Upper lobe of right lung (tissue), 1 donor: Measurements from ENCODE around the gene DLG2. TPM values are rescaled to one million over a fixed set of nuclear protein-coding genes. Genes with fewer than 3 reads are reported as not detected.

ENCODE experiments used
- ATAC-seq: fragments of 200-7000 bp; cut with Tn5 transposase; one replicate; pipeline ENCODE4 v1.9.1; 2020; ENCODE audit warnings: mild to moderate bottlenecking, moderate library complexity
- DNase-seq: peaks from one replicate; pipeline ENCODE4 v3.0.0-alpha.2; 2020
- H3K27ac ChIP-seq: fragments of 200-600 bp; one replicate; pipeline ENCODE4 v1.8.0; 2022
- H3K27me3 ChIP-seq: fragments of 200-600 bp; one replicate; pipeline ENCODE4 v1.8.0; 2022; ENCODE audit warnings: mild to moderate bottlenecking
- H3K36me3 ChIP-seq: fragments of 200-600 bp; one replicate; pipeline ENCODE4 v1.8.0; 2022
- H3K4me1 ChIP-seq: fragments of 200-600 bp; one replicate; pipeline ENCODE4 v1.8.0; 2022
- H3K4me3 ChIP-seq: fragments of 200-600 bp; one replicate; pipeline ENCODE4 v1.8.0; 2022; ENCODE audit warnings: mild to moderate bottlenecking
- H3K9me3 ChIP-seq: fragments of 200-600 bp; one replicate; pipeline ENCODE4 v1.8.0; 2022
- intact Hi-C: fragments of 100-400 bp; cut with DNase I; formaldehyde crosslinking; loops from one replicate; pipeline ENCODE4 v1.11.0; 2022
- total RNA-seq: library from RNA; stranded (reverse); fragmentation: NEBNext Ultra II Directional; extraction: Animal tissue kit (Norgen Biotek cat#: 25700); gene quantifications from one replicate; pipeline ENCODE4 v1.2.1, GENCODE V29; 2021
- TF ChIP-seq, protein P1 (sequence below): fragments of 200-600 bp; IDR thresholded peaks from one replicate; pipeline ENCODE4 v1.8.0; 2022; ENCODE audit warnings: antibody characterized with exemption
- donor health status: DM: no; HTN: yes; CAD: no; lungs with severe emphysema.

Gene DLG2
- total RNA-seq, 1 donor from 2014 or later = 9.7 TPM

DNA sequence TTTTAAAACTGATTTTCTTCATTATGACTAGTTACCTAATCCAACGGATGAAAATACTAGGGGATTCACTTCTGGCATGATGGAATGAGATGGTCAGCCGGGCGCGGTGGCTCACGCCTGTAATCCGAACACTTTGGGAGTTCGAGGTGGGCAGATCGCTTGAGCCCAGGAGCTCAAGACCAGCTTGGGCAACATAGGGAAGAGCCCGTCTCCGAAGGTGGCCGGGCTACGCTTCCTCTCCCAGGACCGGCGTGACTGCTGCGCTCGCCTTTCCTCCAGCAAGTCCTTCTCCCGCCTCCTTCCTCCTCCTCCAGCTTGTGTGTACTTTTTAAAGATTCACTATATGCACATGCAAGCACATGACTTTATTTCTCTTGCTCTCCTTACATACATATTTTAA, 1835.6 kb downstream of the DLG2 start:
- Histone ChIP-seq H3K9me3 (no peaks in the 10 kb centered on the region), H3K4me3 (no peak overlapping the region), H3K27ac (no peak overlapping the region), H3K36me3 (no peaks in the 10 kb centered on the region), H3K27me3 (no peaks in the 10 kb centered on the region), H3K4me1 (no peaks in the 10 kb centered on the region)
- TF ChIP-seq, protein P1, sequence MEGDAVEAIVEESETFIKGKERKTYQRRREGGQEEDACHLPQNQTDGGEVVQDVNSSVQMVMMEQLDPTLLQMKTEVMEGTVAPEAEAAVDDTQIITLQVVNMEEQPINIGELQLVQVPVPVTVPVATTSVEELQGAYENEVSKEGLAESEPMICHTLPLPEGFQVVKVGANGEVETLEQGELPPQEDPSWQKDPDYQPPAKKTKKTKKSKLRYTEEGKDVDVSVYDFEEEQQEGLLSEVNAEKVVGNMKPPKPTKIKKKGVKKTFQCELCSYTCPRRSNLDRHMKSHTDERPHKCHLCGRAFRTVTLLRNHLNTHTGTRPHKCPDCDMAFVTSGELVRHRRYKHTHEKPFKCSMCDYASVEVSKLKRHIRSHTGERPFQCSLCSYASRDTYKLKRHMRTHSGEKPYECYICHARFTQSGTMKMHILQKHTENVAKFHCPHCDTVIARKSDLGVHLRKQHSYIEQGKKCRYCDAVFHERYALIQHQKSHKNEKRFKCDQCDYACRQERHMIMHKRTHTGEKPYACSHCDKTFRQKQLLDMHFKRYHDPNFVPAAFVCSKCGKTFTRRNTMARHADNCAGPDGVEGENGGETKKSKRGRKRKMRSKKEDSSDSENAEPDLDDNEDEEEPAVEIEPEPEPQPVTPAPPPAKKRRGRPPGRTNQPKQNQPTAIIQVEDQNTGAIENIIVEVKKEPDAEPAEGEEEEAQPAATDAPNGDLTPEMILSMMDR = no peak
- no peak for ATAC-seq
- intact Hi-C loops = no loop called here
- DNase-seq = no peak

DNA sequence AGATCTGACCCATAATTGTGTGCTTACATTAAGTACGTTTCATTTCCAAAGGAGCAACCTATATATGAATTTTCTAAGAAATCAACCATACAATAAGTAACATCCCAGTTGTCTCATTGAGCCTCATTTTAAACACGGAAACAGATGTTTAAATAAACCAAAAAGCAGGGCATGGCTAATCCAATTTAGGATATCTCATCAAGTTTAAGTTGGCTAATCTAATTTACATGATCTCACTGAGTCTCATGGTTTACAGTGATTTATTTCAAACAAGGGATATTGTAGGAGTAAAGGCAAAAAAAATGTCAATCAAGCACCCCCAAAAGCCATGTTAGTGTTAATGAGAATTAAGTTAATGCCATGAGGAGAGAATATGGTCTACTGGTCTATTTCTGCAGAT, 1841.2 kb downstream of the DLG2 start:
- H3K9me3 ChIP-seq = no peaks in the 10 kb centered on the region
- H3K27me3 ChIP-seq = no peaks in the 10 kb centered on the region
- no peaks in the 10 kb centered on the region for H3K36me3 ChIP-seq
- H3K27ac ChIP-seq = no peak overlapping the region
- no peak for ATAC-seq
- TF ChIP-seq, protein P1 = no peak
- H3K4me3 ChIP-seq = no peak overlapping the region
- no peaks in the 10 kb centered on the region for H3K4me1 ChIP-seq
- intact Hi-C loops = no loop called here
- DNase-seq = no peak

DNA sequence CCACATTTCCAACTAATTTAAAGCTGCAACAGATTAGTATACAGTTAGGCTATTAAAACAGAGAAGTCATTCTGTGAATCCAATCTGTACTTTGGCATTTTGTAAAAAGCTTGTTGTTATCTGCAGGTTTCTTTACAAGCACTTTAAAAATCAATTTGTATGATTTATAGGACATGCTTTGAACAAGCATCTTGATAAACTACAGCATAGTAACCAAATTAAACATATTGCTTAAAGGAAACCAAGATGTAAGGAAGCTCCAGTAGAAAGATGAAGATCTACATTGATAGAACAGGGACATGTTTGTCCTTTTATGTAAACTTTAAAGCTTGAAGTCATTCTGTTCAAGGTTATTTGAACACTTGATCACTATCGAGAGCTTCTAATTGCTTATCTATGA, 1842.7 kb downstream of the DLG2 start:
- no peaks in the 10 kb centered on the region for H3K36me3 ChIP-seq
- intact Hi-C loops = no loop called here
- H3K4me3 ChIP-seq = no peak overlapping the region
- H3K27me3 ChIP-seq = no peaks in the 10 kb centered on the region
- H3K4me1 ChIP-seq = no peaks in the 10 kb centered on the region
- TF ChIP-seq, protein P1 = no peak
- ATAC-seq = no peak
- H3K27ac ChIP-seq = no peak overlapping the region
- no peak for DNase-seq
- H3K9me3 ChIP-seq = no peaks in the 10 kb centered on the region

DNA sequence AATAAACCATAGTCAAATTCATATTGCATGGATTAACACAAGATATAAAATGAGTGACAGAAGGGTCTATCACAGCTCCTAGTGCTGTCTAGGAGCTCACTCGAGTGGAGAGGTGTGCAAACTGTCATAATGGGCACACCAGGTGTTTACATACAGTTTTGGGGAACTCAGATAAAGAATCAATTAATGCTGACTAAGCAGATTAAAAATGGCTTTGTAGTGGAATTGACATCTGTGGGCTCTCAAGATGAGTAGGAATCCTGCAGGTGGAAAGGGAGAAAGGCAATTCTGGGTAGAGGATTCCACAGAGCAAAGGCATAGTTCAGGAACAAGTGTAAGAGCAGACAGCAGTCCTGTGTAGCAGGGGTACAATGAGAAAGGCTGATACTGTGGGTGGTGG, 1844.8 kb downstream of the DLG2 start:
- no peaks in the 10 kb centered on the region for H3K4me1 ChIP-seq
- H3K27ac ChIP-seq = no peak overlapping the region
- DNase-seq (no peak), ATAC-seq (no peak)
- H3K4me3 ChIP-seq = no peak overlapping the region
- TF ChIP-seq, protein P1 = no peak
- no peaks in the 10 kb centered on the region for H3K36me3 ChIP-seq
- intact Hi-C loops = no loop called here
- no peaks in the 10 kb centered on the region for H3K9me3 ChIP-seq
- no peaks in the 10 kb centered on the region for H3K27me3 ChIP-seq

DNA sequence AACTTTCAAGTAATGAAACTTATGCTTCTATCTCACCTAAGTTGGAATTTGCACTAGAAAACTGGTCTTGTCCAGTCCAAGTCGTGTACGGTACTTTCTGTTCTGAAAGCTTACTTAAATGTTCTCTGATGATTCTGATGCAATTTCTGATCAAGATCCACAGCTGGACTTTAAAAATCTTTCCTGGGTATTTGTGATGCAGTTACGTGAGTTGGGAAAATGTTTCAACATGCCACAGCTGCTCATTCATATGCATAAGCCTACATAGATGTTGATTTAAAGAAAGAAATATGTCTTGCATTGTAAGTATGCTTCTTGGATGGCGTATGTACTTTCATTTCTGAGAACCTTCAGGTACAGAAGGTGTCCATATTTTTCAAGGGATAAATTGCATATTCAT, 1847.3 kb downstream of the DLG2 start:
- H3K36me3 ChIP-seq = no peaks in the 10 kb centered on the region
- no peaks in the 10 kb centered on the region for H3K4me1 ChIP-seq
- intact Hi-C loops = no loop called here
- TF ChIP-seq, protein P1 = no peak
- no peak overlapping the region for H3K4me3 ChIP-seq
- H3K27me3 ChIP-seq = no peaks in the 10 kb centered on the region
- H3K27ac ChIP-seq = no peak overlapping the region
- no peaks in the 10 kb centered on the region for H3K9me3 ChIP-seq
- no peak for DNase-seq
- no peak for ATAC-seq

DNA sequence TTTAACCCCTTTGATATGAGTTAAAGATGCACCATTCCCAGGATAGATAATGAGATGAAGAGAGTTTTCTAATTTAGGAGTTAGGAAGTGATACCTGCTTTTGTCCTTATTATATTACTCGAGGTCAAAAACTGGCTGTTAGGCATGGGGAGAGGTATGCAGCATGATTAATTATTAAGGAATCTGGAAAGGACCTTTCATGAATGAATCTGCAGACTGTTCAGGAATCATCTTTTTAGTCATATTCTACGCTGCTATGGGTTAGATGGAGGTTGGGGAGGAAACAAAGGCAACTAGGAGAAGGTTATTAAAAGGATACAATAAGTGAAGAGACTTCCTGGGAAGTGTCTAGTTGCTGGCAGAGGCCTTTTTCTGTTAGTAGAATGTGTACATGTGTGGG, 1848.5 kb downstream of the DLG2 start:
- Histone ChIP-seq H3K27ac (no peak overlapping the region), H3K4me3 (no peak overlapping the region), H3K36me3 (no peaks in the 10 kb centered on the region), H3K9me3 (no peaks in the 10 kb centered on the region), H3K4me1 (no peaks in the 10 kb centered on the region), H3K27me3 (no peaks in the 10 kb centered on the region)
- ATAC-seq (no peak), DNase-seq (no peak)
- TF ChIP-seq, protein P1 = no peak
- intact Hi-C loops = no loop called here
